Liver (tissue), 9 donors: Measurements from ENCODE around the gene HOXA5. TPM values are rescaled to one million over a fixed set of nuclear protein-coding genes. Genes with fewer than 3 reads are reported as not detected.

Source experiments
- DNase-seq: peaks from one replicate; pipeline ENCODE4 v3.0.0-alpha.2; 2017; ENCODE audit warnings: low spot score
- H3K27ac ChIP-seq, 2 donors: one replicate each; pipeline ENCODE4 v1.7.0; 2013; ENCODE audit warnings: inconsistent platforms in 2 of 2, low read length in 2 of 2, control low read depth in 1 of 2, low read depth in 1 of 2, mild to moderate bottlenecking in 1 of 2
- H3K27me3 ChIP-seq, 4 donors: one replicate each; pipeline versions ENCODE4 v1.6.1 to v1.7.0; 2013; ENCODE audit warnings: low read length in 3 of 4, inconsistent platforms in 1 of 4, mild to moderate bottlenecking in 1 of 4, moderate library complexity in 1 of 4; ENCODE audit not compliant: control insufficient read depth in 4 of 4, insufficient read depth in 4 of 4
- H3K36me3 ChIP-seq, 4 donors: one replicate each; pipeline versions ENCODE4 v1.6.1 to v1.7.0; 2013; ENCODE audit warnings: low read length in 3 of 4, mild to moderate bottlenecking in 3 of 4, low read depth in 1 of 4, moderate library complexity in 1 of 4; ENCODE audit not compliant: control insufficient read depth in 4 of 4, insufficient read depth in 3 of 4
- H3K4me1 ChIP-seq, 4 donors: one replicate each; pipeline versions ENCODE4 v1.6.1 to v1.7.0; 2013; ENCODE audit warnings: low read length in 3 of 4, mild to moderate bottlenecking in 3 of 4, moderate library complexity in 1 of 4; ENCODE audit not compliant: control insufficient read depth in 4 of 4, insufficient read depth in 4 of 4
- H3K4me3 ChIP-seq, 3 donors: one replicate each; pipeline versions ENCODE4 v1.6.1 to v1.7.0; 2013; ENCODE audit warnings: low read length in 3 of 3, control low read depth in 1 of 3, low read depth in 1 of 3, mild to moderate bottlenecking in 1 of 3
- H3K9ac ChIP-seq, 2 donors: one replicate each; pipeline ENCODE4 v1.7.0; 2013; ENCODE audit warnings: low read length in 2 of 2, mild to moderate bottlenecking in 2 of 2, moderate library complexity in 2 of 2, control low read depth in 1 of 2, low read depth in 1 of 2
- H3K9me3 ChIP-seq, 4 donors: one replicate each; pipeline versions ENCODE4 v1.6.1 to v1.7.0; 2013; ENCODE audit warnings: low read length in 3 of 4; ENCODE audit not compliant: control insufficient read depth in 4 of 4
- ATF3 ChIP-seq: IDR thresholded peaks from 2 replicates; pipeline ENCODE4 v1.6.1; 2016; ENCODE audit warnings: antibody characterized with exemption
- FOXA1 ChIP-seq: IDR thresholded peaks from 2 replicates; pipeline ENCODE4 v1.6.1; 2016; ENCODE audit warnings: antibody characterized with exemption
- FOXA2 ChIP-seq: IDR thresholded peaks from 2 replicates; pipeline ENCODE4 v1.6.1; 2016; ENCODE audit warnings: antibody characterized with exemption
- GABPA ChIP-seq, 2 donors: IDR thresholded peaks in 1 of 2; conservative IDR thresholded peaks in 1 of 2; 2 replicates each; pipeline ENCODE4 v1.6.1; 2016; ENCODE audit warnings: antibody characterized with exemption in 2 of 2, mild to moderate bottlenecking in 1 of 2, moderate library complexity in 1 of 2
- HNF4A ChIP-seq, 2 donors: conservative IDR thresholded peaks; 2 replicates each; pipeline ENCODE4 v1.6.1; 2016; ENCODE audit warnings: antibody characterized with exemption in 2 of 2, mild to moderate bottlenecking in 2 of 2
- HNF4G ChIP-seq: IDR thresholded peaks from 2 replicates; pipeline ENCODE4 v1.6.1; 2016; ENCODE audit warnings: antibody characterized with exemption
- NR2F2 ChIP-seq: IDR thresholded peaks from 2 replicates; pipeline ENCODE4 v1.6.1; 2016; ENCODE audit warnings: antibody characterized with exemption
- RAD21 ChIP-seq, 2 donors: IDR thresholded peaks; 2 replicates each; pipeline ENCODE4 v1.6.1; 2016; ENCODE audit warnings: antibody characterized with exemption in 2 of 2, mild to moderate bottlenecking in 2 of 2
- REST ChIP-seq: IDR thresholded peaks from 2 replicates; pipeline ENCODE4 v1.6.1; 2016; ENCODE audit warnings: antibody characterized with exemption, mild to moderate bottlenecking
- RXRA ChIP-seq, 2 donors: IDR thresholded peaks; 2 replicates each; pipeline ENCODE4 v1.6.1; 2017 to 2018; ENCODE audit warnings: antibody characterized with exemption in 2 of 2, mild to moderate bottlenecking in 1 of 2
- SP1 ChIP-seq: IDR thresholded peaks from 2 replicates; pipeline ENCODE4 v1.6.1; 2018; ENCODE audit warnings: antibody characterized with exemption, mild to moderate bottlenecking
- TAF1 ChIP-seq: conservative IDR thresholded peaks from 2 replicates; pipeline ENCODE4 v1.6.1; 2016; ENCODE audit warnings: antibody characterized with exemption, mild to moderate bottlenecking
- YY1 ChIP-seq: IDR thresholded peaks from 2 replicates; pipeline ENCODE4 v1.6.1; 2016; ENCODE audit warnings: antibody characterized with exemption, mild to moderate bottlenecking
- ZBTB33 ChIP-seq: IDR thresholded peaks from 2 replicates; pipeline ENCODE4 v1.6.1; 2016; ENCODE audit warnings: antibody characterized with exemption
- WGBS: extraction: QIAGEN DNeasy Blood & Tissue Kit; methylation state at CpG from one replicate; pipeline ENCODE4 v1.1.7; 2013; 5-methylcytosine and 5-hydroxymethylcytosine counted together
- polyA plus RNA-seq, 2 donors: library from polyadenylated mRNA; stranded (reverse) in 1 of 2; unstranded in 1 of 2; fragments of 200-250 nt in 1 of 2; fragments of >200 nt in 1 of 2; fragmentation: Nextera tagmentation in 1 of 2; extraction: Ambion mirVana in 1 of 2; gene quantifications; one replicate each; pipeline versions ENCODE4 v1.2.1 to v1.2.3, GENCODE V29; 2013 to 2015
- total RNA-seq, 2 donors: library from RNA; depleted of rRNA; stranded (reverse); fragments of >200 nt; gene quantifications; one replicate each; pipeline ENCODE4 v1.2.3, GENCODE V29; 2014
- donor health status: healthy.
- donor health status: healthy.
- donor health status: healthy.
- donor health status: healthy.
- donor health status: healthy.

Gene HOXA5
- total and polyA plus RNA-seq, 4 donors: 0.40 to 2.1 (median 0.66) TPM

GRCh38 chr7:27099453-27100370 is 43.8 kb downstream of the HOXA5 start (continued):
- TF ChIP-seq GABPA (IDR thresholded peaks at IDR 0.05 in 1 of 2, conservative IDR thresholded peaks at IDR 0.05 in 1 of 2): no peak

GRCh38 chr7:27098578-27099451 is 44.7 kb downstream of the HOXA5 start:
- Histone ChIP-seq H3K27me3 (peaks cover 8 to 24% (median 18%) of the 10 kb centered on the region in 4 donors), H3K9ac (no peak overlapping the region), H3K27ac (peak overlapping the region; percentile 45 to 87), H3K9me3 (no peaks in the 10 kb centered on the region), H3K36me3 (no peaks in the 10 kb centered on the region), H3K4me1 (peaks cover 0 to 7% (median under 1%) of the 10 kb centered on the region in 4 donors), H3K4me3 (peak overlapping the region in 1 of 3 donors; percentile 25)
- 14% methylated on average over 38 of the region's 38 CpGs for WGBS
- no peak for DNase-seq
- TF ChIP-seq HNF4A (conservative IDR thresholded peaks at IDR 0.05) (no peak), NR2F2 (peak; percentile 21)

GRCh38 chr7:27097686-27098577 is 45.5 kb downstream of the HOXA5 start:
- H3K4me1 ChIP-seq: peaks cover 0 to 7% (median under 1%) of the 10 kb centered on the region in 4 donors
- peaks cover 5 to 20% (median 17%) of the 10 kb centered on the region in 4 donors for H3K27me3 ChIP-seq
- H3K27ac ChIP-seq: peak overlapping the region; percentile 45 to 87
- no peaks in the 10 kb centered on the region for H3K36me3 ChIP-seq
- H3K4me3 ChIP-seq: peak overlapping the region in 2 of 3 donors; percentile 11 to 25
- H3K9ac ChIP-seq: peak overlapping the region; percentile 5 to 28
- WGBS: 11% methylated on average over 35 of the region's 35 CpGs
- DNase-seq: no peak
- H3K9me3 ChIP-seq: no peaks in the 10 kb centered on the region
- no peak for TF ChIP-seq RXRA (IDR thresholded peaks at IDR 0.05)
- TF ChIP-seq RAD21 (IDR thresholded peaks at IDR 0.05): no peak
- TF ChIP-seq ZBTB33: no peak
- TF ChIP-seq ATF3: no peak
- no peak for TF ChIP-seq YY1
- no peak for TF ChIP-seq FOXA1
- no peak for TF ChIP-seq HNF4A (conservative IDR thresholded peaks at IDR 0.05)
- TF ChIP-seq REST: no peak
- TF ChIP-seq HNF4G: no peak
- TF ChIP-seq TAF1: no peak
- no peak for TF ChIP-seq GABPA (IDR thresholded peaks at IDR 0.05 in 1 of 2, conservative IDR thresholded peaks at IDR 0.05 in 1 of 2)
- TF ChIP-seq NR2F2: no peak
- TF ChIP-seq FOXA2: no peak
- TF ChIP-seq SP1: no peak
